Middle frontal gyrus (tissue), 1 donor: ENCODE data around the gene MME.

ENCODE experiments used
- DNase-seq: peaks from one replicate; pipeline ENCODE4 v3.0.0-alpha.2; 2015; ENCODE audit warnings: low spot score; ENCODE audit errors: extremely low spot score

The MME gene

GRCh38 chr3:155135003-155135402 lies 54.9 kb downstream of the MME start:
- DNase-seq = no peak

- DNase-seq = no peak
Measured at GRCh38 chr3:155138677-155139076, 58.6 kb downstream of the MME start.

GRCh38 chr3:155147588-155147987 lies 67.5 kb downstream of the MME start:
- no peak for DNase-seq

GRCh38 chr3:155149494-155149893 lies 69.4 kb downstream of the MME start:
- DNase-seq = no peak

- no peak for DNase-seq
Measured at GRCh38 chr3:155153242-155154186, 73.4 kb downstream of the MME start.

- DNase-seq = no peak
Measured at GRCh38 chr3:155154255-155154654, 74.1 kb downstream of the MME start.

GRCh38 chr3:155158346-155159037 lies 78.4 kb downstream of the MME start:
- no peak for DNase-seq

- DNase-seq = no peak
Measured at GRCh38 chr3:155159301-155159700, 79.2 kb downstream of the MME start.

GRCh38 chr3:155161640-155162292 lies 81.6 kb downstream of the MME start:
- no peak for DNase-seq

GRCh38 chr3:155164306-155164705 lies 84.2 kb downstream of the MME start:
- no peak for DNase-seq

- no peak for DNase-seq
Measured at GRCh38 chr3:155166441-155166840, 86.3 kb downstream of the MME start.

GRCh38 chr3:155169197-155169596 lies 89.1 kb downstream of the MME start:
- no peak for DNase-seq

GRCh38 chr3:155173771-155174170 lies 93.7 kb downstream of the MME start:
- no peak for DNase-seq

GRCh38 chr3:155178810-155179436 lies 98.8 kb downstream of the MME start:
- no peak for DNase-seq

- DNase-seq = no peak
Measured at GRCh38 chr3:155179437-155179827, 99.3 kb downstream of the MME start.

GRCh38 chr3:155179966-155180757 lies 100.0 kb downstream of the MME start:
- DNase-seq = no peak

- DNase-seq = no peak
Measured at GRCh38 chr3:155182467-155182866, 102.3 kb downstream of the MME start.

- DNase-seq = no peak
Measured at GRCh38 chr3:155184011-155184410, 103.9 kb downstream of the MME start.

- no peak for DNase-seq
Measured at GRCh38 chr3:155185631-155186071, 105.5 kb downstream of the MME start.

- no peak for DNase-seq
Measured at GRCh38 chr3:155188031-155188430, 107.9 kb downstream of the MME start.

GRCh38 chr3:155189478-155189877 lies 109.4 kb downstream of the MME start:
- no peak for DNase-seq
